HepG2 (cell line): ENCODE data around the gene PODN. TPM values are rescaled to one million over a fixed set of nuclear protein-coding genes. Genes with fewer than 3 reads are reported as not detected.
A peak's percentile ranks its signal among the peaks of the same experiment; 100 is the strongest.

Source experiments
- ARNT2 ChIP-seq: sonication (generic); formaldehyde crosslinking; IDR thresholded peaks from 2 replicates; pipeline ENCODE4 v1.8.0; 2022; ENCODE audit warnings: mild to moderate bottlenecking, low read depth, missing genetic modification reagents, moderate library complexity
- HNF4G ChIP-seq, 2 experiments: sonication (generic) in 1 of 2; formaldehyde crosslinking in 1 of 2; IDR thresholded peaks; 2 replicates each; pipeline versions ENCODE4 v1.4.0 to v1.6.1; 2011 to 2020; ENCODE audit warnings: borderline replicate concordance in 2 of 2, low read depth in 2 of 2, mild to moderate bottlenecking in 2 of 2, low read length in 1 of 2, missing genetic modification reagents in 1 of 2, moderate library complexity in 1 of 2
- HNRNPH1 ChIP-seq: fragments of 200-400 bp; formaldehyde crosslinking; optimal IDR thresholded peaks from 2 replicates; pipeline ENCODE3; 2017; ENCODE audit warnings: mild to moderate bottlenecking, low read depth, low read length
- HOMEZ ChIP-seq: IDR thresholded peaks from 2 replicates; pipeline ENCODE4 v1.6.1; 2016; ENCODE audit warnings: low read depth
- KAT7 ChIP-seq: IDR thresholded peaks from 2 replicates; pipeline ENCODE4 v1.6.1; 2018; ENCODE audit warnings: borderline replicate concordance, missing compliant biosample characterization
- KDM5A ChIP-seq: fragments of 200-600 bp; sonication (generic); IDR thresholded peaks from 2 replicates; pipeline ENCODE4 v1.7.0; 2018; ENCODE audit warnings: antibody characterized with exemption, mild to moderate bottlenecking, low read length, borderline replicate concordance
- KLF11 ChIP-seq: IDR thresholded peaks from 2 replicates; pipeline ENCODE4 v1.6.1; 2016; ENCODE audit warnings: missing compliant biosample characterization
- KLF16 ChIP-seq, 2 experiments: sonication (generic) in 1 of 2; formaldehyde crosslinking in 1 of 2; IDR thresholded peaks; 2 replicates each; pipeline versions ENCODE4 v1.6.1 to v1.8.0; 2016 to 2023; ENCODE audit warnings: missing genetic modification reagents in 2 of 2, missing compliant biosample characterization in 1 of 2
- NONO ChIP-seq, 2 experiments: fragments of 450-650 bp in 1 of 2; sonication (generic) in 1 of 2; formaldehyde crosslinking in 1 of 2; IDR thresholded peaks in 1 of 2; conservative IDR thresholded peaks in 1 of 2; 2 replicates each; pipeline versions ENCODE4 v1.6.1 to v1.8.0; 2017 to 2022; ENCODE audit warnings: mild to moderate bottlenecking in 1 of 2, missing genetic modification reagents in 1 of 2, moderate library complexity in 1 of 2
- NR2F1 ChIP-seq, 2 experiments: fragments of 450-650 bp in 1 of 2; formaldehyde crosslinking in 1 of 2; IDR thresholded peaks; 2 replicates each; pipeline versions ENCODE4 v1.5.0 to v1.6.1; 2016 to 2020; ENCODE audit warnings: mild to moderate bottlenecking in 1 of 2, missing compliant biosample characterization in 1 of 2, missing genetic modification reagents in 1 of 2, moderate library complexity in 1 of 2
- ONECUT2 ChIP-seq: sonication (generic); formaldehyde crosslinking; IDR thresholded peaks from 2 replicates; pipeline ENCODE4 v1.4.0; 2020; ENCODE audit warnings: missing genetic modification reagents
- RARA ChIP-seq: IDR thresholded peaks from 2 replicates; pipeline ENCODE4 v1.6.1; 2016; ENCODE audit warnings: missing genetic modification reagents, missing compliant biosample characterization
- RXRB ChIP-seq: IDR thresholded peaks from 2 replicates; pipeline ENCODE4 v1.6.1; 2016; ENCODE audit warnings: borderline replicate concordance, missing genetic modification reagents, missing compliant biosample characterization
- TCF7 ChIP-seq: sonication (generic); IDR thresholded peaks from 2 replicates; pipeline ENCODE4 v1.6.1; 2016; ENCODE audit warnings: antibody characterized with exemption, low read depth
- TFAP4 ChIP-seq: sonication (generic); IDR thresholded peaks from 2 replicates; pipeline ENCODE4 v1.6.1; 2016; ENCODE audit warnings: low read depth, borderline replicate concordance
- ZFX ChIP-seq: sonication (generic); formaldehyde crosslinking; IDR thresholded peaks from 2 replicates; pipeline ENCODE4 v1.4.0; 2020; ENCODE audit warnings: mild to moderate bottlenecking, low read depth, missing genetic modification reagents, moderate library complexity
- ZMYM2 ChIP-seq: sonication (generic); formaldehyde crosslinking; IDR thresholded peaks from 2 replicates; pipeline ENCODE4 v1.8.0; 2022; ENCODE audit warnings: mild to moderate bottlenecking, missing genetic modification reagents
- ZNF513 ChIP-seq: sonication (generic); formaldehyde crosslinking; conservative IDR thresholded peaks from 2 replicates; pipeline ENCODE4 v1.5.0; 2020; ENCODE audit warnings: missing genetic modification reagents
- ZNF576 ChIP-seq: sonication (generic); formaldehyde crosslinking; IDR thresholded peaks from 2 replicates; pipeline ENCODE4 v1.4.0; 2020; ENCODE audit warnings: mild to moderate bottlenecking, missing genetic modification reagents
- ZNF891 ChIP-seq: sonication (generic); formaldehyde crosslinking; IDR thresholded peaks from 2 replicates; pipeline ENCODE4 v1.5.0; 2020; ENCODE audit warnings: mild to moderate bottlenecking, missing genetic modification reagents
- ZSCAN25 ChIP-seq: sonication (generic); formaldehyde crosslinking; IDR thresholded peaks from 2 replicates; pipeline ENCODE4 v1.8.0; 2022; ENCODE audit warnings: mild to moderate bottlenecking, missing genetic modification reagents
- ZSCAN29 ChIP-seq: sonication (generic); formaldehyde crosslinking; conservative IDR thresholded peaks from 2 replicates; pipeline ENCODE4 v1.4.0; 2020; ENCODE audit warnings: mild to moderate bottlenecking, missing genetic modification reagents
- polyA plus RNA-seq, 8 experiments: library from polyadenylated mRNA; depleted of rRNA in 3 of 8; stranded (reverse) in 7 of 8; unstranded in 1 of 8; fragments of >200 nt; fragmentation: Illumina TruSeq in 4 of 8; extraction: Trizol in 4 of 8; gene quantifications; 2 replicates each; pipeline versions ENCODE4 v1.2.1 to v1.2.3, GENCODE V29; 2011 to 2016; ENCODE audit warnings: low read depth in 4 of 8, missing spikeins in 1 of 8, mixed read lengths in 1 of 8; ENCODE audit not compliant: insufficient read depth in 1 of 8
- total RNA-seq, 5 experiments: library from RNA; depleted of rRNA; stranded (reverse); fragments of >200 nt; fragmentation: Illumina TruSeq; extraction: Trizol; gene quantifications; 2 replicates each; pipeline ENCODE4 v1.2.3, GENCODE V29; 2016; ENCODE audit warnings: low read depth in 1 of 5
- TF ChIP-seq, protein P1 (sequence below): sonication (generic); formaldehyde crosslinking; IDR thresholded peaks from 2 replicates; pipeline ENCODE4 v1.4.0; 2020; ENCODE audit warnings: missing genetic modification reagents

PODN gene
- total and polyA plus RNA-seq, 2 of the 13 experiments (the other 11 are each of a cell fraction or from before 2014, with no cell fraction given), result 0.13 TPM; not detected in 1

DNA sequence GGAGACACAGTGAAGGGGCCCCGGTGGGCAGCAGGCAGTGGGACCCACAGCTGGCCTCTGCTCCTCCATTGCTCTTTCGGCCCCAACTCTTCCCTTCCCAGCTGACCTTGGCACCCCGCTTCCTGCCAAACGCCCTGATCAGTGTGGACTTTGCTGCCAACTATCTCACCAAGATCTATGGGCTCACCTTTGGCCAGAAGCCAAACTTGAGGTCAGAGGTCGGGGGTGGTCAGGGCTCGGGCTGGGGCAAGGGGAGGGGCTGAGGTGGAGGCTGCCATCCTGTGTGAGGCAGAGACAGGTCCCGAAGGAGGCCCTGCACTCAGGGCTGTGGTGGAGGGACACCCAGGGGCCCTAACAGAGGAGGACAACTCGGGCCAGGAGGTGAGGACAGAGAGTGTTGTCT, 13.7 kb downstream of the PODN start (continued):
- peak; percentile 75; the same call in 1 of the 2 replicates for TF ChIP-seq ZMYM2 (CRISPR knock-in tag)
- TF ChIP-seq ZSCAN29 (CRISPR knock-in tag), result no peak
- TF ChIP-seq NONO (IDR thresholded peaks at IDR 0.05), result no peak
- TF ChIP-seq NONO (CRISPR knock-in tag; conservative IDR thresholded peaks at IDR 0.05), result 0 out of 2 replicates have a peak, but pooled peaks have one; percentile 46
- no peak for TF ChIP-seq ONECUT2 (CRISPR knock-in tag)
- 0 out of 2 replicates have a peak, but pooled peaks have one; percentile 34 for TF ChIP-seq ZFX (CRISPR knock-in tag)
- no peak for TF ChIP-seq ZNF891
- TF ChIP-seq KAT7 (CRISPR knock-in tag), result no peak
- no peak for TF ChIP-seq KDM5A
- no peak for TF ChIP-seq ZNF576 (CRISPR knock-in tag)
- TF ChIP-seq RXRB (CRISPR knock-in tag), result peak; percentile 51; the same call in 1 of the 2 replicates
- TF ChIP-seq TCF7, result no peak
- TF ChIP-seq HNF4G (IDR thresholded peaks at IDR 0.05; ENCODE audit: borderline replicate concordance, low read depth, low read length), result peak; percentile 78
- TF ChIP-seq HNF4G (CRISPR knock-in tag; IDR thresholded peaks at IDR 0.05; ENCODE audit: borderline replicate concordance, low read depth), result peak; percentile 84; the same call in 1 of the 2 replicates
- TF ChIP-seq TFAP4, result peak; percentile 59; the same call in 1 of the 2 replicates
- peak; percentile 63; the same call in 1 of the 2 replicates for TF ChIP-seq HOMEZ (CRISPR knock-in tag)
- TF ChIP-seq NR2F1 (CRISPR knock-in tag; IDR thresholded peaks at IDR 0.05), result peak; percentile 76 to 88
- TF ChIP-seq, protein P1, sequence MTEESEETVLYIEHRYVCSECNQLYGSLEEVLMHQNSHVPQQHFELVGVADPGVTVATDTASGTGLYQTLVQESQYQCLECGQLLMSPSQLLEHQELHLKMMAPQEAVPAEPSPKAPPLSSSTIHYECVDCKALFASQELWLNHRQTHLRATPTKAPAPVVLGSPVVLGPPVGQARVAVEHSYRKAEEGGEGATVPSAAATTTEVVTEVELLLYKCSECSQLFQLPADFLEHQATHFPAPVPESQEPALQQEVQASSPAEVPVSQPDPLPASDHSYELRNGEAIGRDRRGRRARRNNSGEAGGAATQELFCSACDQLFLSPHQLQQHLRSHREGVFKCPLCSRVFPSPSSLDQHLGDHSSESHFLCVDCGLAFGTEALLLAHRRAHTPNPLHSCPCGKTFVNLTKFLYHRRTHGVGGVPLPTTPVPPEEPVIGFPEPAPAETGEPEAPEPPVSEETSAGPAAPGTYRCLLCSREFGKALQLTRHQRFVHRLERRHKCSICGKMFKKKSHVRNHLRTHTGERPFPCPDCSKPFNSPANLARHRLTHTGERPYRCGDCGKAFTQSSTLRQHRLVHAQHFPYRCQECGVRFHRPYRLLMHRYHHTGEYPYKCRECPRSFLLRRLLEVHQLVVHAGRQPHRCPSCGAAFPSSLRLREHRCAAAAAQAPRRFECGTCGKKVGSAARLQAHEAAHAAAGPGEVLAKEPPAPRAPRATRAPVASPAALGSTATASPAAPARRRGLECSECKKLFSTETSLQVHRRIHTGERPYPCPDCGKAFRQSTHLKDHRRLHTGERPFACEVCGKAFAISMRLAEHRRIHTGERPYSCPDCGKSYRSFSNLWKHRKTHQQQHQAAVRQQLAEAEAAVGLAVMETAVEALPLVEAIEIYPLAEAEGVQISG (CRISPR knock-in tag), result 0 out of 2 replicates have a peak, but pooled peaks have one; percentile 13
- no peak for TF ChIP-seq KLF16 (CRISPR knock-in tag; IDR thresholded peaks at IDR 0.05)
- no peak for TF ChIP-seq KLF11 (CRISPR knock-in tag)
- peak; percentile 76 for TF ChIP-seq RARA (CRISPR knock-in tag)
- no peak for TF ChIP-seq HNRNPH1
- peak; percentile 75 for TF ChIP-seq ZSCAN25 (CRISPR knock-in tag)
- no peak for TF ChIP-seq ZNF513 (CRISPR knock-in tag)
- TF ChIP-seq ARNT2, result no peak
